NCI-H2227 (cell line): ENCODE measurements around the gene ZSCAN30.

Experiments
- DNase-seq: peaks from one replicate; lab custom pipeline; 2025; ENCODE audit not compliant: unreplicated experiment; lab: John Stamatoyannopoulos, UW

Gene ZSCAN30

DNA sequence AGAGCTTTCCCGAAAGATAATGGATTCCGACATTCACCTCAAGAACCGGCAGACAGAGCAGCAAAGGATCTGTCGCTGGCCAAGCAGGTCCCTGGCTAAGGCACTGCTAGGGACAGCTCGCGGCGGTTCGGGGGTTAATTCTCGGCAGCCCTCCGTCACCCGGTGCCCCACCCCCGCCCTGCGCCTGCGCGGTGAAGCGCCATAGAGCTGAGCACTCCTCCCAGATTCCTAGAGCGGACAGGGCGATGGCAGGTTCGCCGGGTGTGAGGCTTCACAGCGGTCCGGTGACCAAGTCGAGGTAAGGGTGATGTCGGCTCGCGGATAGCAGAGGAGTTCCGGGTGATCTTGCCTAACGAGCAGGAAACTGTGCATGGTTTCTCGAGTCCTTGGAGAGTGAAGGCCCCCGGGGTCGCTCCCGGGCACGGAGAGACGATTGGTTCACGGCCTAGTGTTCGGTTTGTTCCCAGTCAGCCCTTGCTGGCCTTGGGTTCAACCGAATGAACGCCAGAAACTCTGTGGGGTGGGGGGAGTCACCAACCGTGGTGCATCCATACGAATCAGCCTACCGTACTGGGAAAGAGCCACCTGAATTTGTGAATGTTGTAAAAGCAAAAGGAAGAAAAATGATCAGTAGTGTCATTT, at the start of gene ZSCAN30:
Gene ZSCAN30 (minus strand): TSS at position 136 of the 642 bp plus-strand sequence. CDS start 25,877 bp downstream, outside the sequence.
- DNase-seq, result peak; percentile 97

DNA sequence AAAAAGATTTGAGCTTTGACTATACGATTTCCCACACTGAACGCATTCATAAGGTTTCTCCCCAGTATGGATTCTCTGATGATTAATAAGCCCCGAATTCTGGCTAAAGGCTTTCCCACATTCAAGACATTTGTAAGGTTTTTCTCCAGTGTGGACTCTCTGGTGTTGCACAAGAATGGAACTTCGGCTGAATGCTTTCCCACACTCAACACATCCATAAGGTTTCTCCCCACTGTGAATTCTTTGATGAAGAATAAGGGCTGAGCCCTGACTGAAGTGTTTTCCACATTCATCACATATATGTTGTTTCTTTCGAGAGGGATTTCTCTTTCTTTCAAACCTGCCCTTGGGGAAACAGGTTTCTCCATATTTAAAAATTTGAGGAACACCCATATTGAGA, 47.3 kb upstream of the ZSCAN30 start:
- DNase-seq, result no peak

DNA sequence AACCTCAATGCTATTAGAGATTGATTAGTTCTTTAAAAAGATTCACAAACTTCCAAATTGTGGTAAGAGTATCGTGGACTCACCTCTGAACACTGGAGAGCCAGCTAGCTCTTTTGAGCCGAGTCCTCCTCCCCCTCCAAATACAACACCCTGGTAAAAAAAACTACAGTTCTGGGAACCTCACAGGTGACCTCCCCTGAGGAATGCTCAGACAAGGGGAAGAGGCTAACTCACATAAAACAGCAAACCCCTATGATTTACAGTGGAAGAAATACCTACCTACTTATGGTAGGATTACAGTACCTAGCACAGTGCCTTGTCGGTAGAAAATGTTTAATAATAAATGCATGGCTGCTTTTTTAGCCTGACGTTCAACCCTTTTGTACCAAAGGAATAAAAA, 45.8 kb upstream of the ZSCAN30 start:
- no peak for DNase-seq

DNA sequence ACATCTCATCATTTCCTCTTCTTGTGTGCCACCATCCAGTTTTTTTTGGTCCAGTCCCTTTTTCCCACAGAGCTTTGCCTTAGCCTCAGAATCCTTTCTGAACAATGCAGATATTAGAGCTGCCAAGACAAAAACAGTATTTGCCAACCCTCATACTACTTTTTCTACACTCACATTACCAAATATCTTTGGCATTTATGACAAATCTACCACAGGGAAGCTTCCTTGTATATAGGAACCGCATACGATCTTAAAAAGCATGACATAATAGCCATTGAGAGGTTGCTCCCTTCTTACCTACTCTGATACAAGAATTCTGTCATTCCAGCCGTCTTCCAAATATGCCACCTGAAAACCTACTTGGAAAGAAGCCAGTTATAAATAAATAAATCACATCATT, 44.8 kb upstream of the ZSCAN30 start:
- DNase-seq, result no peak

DNA sequence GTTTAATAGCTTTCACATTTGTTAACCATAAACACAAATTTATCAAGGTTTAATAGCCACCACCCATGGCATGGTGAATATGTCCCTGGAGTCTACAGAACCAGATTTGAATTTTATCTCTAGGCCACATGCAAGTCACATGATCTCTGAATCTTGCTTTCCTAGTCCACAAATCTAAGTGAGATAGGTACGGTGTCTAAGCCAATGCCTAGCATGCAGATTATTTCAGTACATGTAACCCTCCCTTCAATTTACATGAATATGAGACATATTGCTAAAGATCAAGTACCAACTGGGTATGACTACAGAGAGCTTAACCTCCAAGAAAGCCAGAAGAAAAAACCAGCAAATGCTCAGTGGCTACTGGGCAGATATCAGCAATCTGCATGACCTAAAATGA, 44.2 kb upstream of the ZSCAN30 start:
- no peak for DNase-seq

DNA sequence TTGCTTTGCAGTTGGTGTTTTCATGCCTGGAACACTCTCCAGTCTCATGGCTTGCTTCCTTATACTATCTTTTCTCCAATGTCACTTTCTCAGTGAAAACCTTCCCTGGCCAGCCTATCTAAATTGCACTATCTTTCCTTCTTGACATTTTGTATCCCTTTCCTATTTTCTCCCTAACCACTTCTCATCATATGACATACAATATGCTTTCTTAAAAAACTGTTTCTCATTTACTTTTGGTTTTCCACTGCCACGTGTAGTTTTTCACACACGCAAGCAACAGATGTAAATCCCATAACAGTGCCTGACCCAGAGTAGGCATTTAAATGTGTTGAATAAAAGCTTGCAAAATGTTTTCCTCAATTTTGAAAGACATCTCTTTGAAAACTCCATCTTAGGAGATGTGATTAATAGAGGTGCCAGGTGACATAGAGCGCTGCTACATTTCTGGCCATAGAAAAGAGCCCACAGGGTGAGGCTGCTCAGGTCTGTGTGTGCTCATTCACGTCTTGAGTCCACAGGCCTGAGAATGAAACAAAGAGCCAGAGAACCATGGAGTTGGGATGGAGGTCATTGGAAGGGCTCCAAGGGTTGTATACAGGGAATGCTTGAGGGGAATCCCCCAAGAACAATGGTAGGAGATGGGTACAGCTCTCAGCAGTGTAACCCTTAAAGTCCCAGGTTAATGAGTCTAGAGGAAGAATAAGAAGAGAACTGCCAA, 41.5 kb upstream of the ZSCAN30 start:
- no peak for DNase-seq

DNA sequence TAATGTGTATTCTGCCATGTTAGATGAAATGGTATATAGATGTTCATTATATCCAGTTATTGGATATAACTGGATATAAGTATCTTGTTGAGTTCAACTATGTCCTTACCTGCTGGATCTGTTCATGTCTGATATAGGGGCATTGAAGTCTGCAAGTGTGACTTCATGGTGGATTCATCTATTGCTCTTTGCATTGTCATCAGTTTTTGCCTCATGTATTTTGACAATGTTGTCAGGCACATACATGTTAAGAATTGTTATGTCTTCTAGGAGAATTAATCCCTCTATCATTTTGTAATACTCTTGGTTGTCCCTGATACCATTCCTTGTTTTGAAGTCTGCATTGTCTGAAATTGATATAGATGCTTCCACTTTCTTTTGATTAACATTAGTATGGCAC, 38.8 kb upstream of the ZSCAN30 start:
- no peak for DNase-seq

DNA sequence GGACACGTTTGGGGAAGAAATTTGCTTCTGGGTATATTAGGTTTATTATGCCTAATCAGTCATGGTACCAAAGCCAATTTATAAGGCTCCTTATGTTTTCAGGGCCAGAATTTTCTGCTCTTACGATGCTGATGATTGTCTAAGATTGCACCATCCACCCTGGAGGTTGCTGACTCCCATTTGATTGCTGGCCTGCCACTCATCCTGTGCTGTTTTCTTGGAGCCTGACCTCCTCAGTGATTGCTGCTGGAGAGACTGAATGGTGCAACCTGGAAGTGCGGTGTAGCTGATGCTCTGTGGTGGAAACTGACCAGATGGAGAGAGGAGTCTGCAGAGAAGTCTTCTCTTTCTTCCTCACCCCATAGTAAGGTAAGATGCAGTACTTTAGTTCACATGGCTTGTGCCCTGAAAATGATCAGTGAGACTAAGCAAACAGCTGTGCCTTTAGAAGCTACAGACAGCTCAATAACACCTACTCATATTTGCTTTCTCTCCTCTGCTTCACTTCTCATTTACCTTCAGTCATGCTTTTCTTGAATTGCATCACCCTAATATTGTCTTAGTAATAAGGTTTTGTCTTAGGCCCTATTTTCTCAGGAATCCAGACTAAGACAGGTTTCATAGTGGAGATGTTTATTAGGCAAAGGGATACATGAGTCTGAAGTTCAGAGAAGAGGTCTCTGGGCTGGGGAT, 36.8 kb upstream of the ZSCAN30 start:
- no peak for DNase-seq

DNA sequence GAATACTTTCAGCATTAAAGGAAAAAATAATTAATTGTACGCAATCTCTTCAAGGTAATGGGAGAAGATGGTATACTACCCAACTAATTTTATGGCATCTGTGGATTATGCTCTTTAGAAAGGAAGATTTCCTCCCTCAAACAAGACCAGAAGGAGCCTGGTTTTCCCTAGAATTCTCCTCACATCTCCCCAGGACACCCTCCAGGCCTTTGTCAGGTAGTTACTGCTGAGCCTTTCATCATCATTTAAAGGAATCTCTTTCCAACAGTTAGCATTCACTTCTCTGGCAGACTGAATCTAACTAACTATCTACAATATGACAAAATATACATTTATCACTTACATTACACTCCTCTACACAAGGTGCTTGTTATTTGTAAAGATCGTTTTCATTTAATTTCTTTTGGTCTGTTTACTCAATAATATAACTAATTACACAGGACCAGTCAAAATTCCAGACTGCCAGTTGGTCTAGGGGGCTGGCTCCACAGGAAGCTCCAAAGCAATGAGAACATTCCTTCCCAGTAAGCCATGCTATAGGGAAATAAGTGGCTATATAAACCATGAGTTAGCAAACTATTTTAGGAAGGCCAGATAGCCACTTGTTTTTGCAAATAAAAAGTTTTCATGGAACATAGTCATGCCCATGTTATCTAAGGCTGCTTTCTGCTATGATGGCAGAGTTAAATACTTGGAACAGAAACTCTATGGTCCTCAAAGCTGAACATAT, 35.1 kb upstream of the ZSCAN30 start:
- no peak for DNase-seq

DNA sequence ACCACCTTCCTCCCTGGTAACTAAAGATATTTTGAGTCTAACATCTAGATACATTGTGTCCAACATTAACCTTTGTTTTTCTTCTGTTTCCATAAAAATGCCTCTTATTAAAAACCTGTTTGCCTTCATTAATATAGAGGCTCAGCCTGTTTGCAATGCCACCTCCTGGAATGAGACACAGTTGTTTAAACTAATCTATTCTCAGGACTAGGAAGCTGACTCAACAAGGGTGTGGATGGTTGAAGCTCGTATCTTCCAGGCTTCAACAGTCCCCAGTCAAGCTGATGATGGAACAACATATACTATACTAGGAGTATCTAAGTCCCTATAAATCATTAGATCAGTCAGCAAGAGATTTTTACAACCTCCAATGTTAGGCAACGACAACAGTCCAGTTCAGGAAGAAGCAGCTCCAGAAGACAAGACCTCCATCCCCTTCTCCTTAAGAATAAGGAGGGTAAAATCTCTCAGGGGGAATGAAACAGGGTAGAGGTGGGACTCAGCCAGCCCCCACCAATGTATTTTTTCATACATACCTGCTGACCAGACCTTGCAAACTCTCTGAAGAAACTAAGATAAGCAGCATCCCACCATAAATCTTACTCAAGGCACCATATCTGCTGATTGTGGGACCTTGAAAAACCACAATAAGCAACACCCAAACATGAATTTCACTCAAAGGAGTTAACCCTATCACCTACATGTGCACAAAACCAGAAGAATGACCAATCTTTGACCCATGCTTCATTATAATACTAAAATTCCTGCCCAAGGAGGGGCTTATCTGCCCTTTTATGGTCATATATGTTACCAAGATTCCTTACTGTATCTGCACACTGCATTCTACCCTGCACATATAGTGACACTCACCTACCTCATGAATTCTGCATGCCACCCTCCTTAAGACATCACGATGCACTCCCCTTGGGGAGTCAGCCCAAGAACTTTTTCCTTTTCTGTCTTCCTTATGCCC, 32.7 kb upstream of the ZSCAN30 start:
- DNase-seq, result no peak

DNA sequence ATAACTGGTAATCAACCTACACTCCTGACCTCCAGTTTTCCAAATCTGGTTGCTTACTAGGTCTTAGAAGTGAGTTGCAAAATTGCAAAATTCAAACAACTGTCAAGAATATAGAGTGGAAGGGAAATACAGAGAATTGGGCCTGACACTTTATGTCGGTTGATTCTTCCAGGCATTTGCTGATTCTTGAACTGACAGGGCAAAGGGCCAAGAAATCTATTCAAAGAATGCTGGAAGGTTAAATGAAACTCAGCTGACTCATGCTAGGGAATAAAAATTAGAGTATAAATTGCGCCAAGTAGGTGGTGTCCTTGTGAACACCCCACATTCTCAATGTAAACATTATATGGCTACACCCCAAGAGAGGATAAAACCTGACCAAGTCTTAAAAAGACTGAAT, 21.5 kb upstream of the ZSCAN30 start:
- DNase-seq, result no peak

DNA sequence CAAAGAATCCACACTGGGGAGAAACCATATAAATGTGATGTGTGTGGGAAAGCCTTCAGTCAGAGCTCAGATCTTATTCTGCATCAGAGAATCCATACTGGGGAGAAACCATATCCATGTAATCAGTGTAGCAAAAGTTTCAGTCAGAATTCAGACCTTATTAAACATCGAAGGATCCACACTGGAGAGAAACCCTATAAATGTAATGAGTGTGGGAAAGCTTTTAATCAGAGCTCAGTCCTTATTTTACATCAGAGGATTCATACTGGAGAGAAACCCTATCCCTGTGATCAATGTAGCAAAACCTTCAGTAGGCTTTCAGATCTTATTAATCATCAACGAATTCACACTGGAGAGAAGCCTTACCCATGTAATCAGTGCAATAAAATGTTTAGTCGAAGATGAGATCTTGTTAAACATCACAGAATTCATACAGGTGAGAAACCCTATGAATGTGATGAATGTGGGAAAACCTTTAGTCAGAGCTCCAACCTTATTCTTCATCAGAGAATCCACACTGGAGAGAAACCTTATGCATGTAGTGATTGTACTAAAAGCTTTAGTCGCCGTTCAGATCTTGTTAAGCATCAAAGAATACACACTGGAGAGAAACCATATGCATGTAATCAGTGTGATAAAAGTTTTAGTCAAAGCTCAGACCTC, 16.7 kb upstream of the ZSCAN30 start:
- DNase-seq, result no peak

DNA sequence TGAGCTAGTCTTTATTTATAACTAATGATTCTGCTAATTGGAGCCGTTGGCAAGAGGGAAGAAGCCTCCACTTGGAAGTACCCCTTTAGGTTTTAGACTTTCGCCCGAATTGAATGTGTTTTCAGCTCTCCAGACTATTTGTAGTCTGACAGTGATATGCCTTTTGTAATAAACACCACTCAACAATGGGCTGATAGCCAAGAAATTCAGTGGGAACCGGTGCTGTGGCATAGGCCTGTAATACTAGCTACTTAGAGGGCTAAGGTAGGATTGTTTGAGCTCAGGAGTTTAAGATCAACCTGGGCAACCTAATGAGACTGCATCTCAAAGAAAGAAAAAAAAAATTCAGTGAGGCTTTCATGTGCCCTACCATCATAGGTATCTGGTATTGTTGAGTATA, 13.6 kb upstream of the ZSCAN30 start:
- no peak for DNase-seq

DNA sequence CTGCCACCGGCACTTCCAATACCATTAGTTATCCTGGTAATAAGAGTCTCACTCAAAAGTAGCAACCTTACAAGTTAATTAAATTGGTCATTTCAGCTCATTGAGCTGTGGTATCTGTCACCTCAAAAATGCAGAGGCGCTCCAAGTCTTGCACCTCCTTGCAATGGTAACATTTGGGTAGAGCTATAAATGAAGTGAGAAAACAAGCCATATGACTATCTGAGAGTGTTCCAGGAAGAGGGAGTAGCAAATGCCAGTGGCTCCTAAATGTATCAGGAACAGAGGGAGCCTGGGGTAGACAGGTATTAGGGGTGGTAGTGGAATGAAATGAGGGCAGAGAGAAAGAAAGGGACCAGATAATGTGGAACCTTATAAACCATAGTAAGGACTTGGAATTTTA, 6.0 kb upstream of the ZSCAN30 start:
- DNase-seq, result no peak

DNA sequence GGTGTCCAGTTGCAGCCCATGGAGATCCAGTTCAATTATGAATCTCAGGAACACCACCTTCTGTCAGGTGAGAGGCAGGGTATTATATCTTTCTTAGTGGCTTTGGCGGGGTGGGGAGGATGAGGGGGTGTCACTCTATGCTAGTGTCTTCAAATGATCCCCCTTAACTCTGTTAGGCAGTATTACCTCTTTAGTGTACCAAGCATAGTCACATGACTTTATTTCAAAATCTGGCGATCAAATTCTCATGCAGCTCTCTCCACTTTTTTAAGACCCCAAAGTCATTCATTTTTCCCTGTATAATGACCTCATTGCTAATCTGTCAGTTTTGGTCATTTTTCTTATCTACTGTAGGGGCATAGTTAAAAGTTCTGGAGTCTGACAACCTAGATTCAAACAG, 1.1 kb upstream of the ZSCAN30 start:
- DNase-seq, result no peak

DNA sequence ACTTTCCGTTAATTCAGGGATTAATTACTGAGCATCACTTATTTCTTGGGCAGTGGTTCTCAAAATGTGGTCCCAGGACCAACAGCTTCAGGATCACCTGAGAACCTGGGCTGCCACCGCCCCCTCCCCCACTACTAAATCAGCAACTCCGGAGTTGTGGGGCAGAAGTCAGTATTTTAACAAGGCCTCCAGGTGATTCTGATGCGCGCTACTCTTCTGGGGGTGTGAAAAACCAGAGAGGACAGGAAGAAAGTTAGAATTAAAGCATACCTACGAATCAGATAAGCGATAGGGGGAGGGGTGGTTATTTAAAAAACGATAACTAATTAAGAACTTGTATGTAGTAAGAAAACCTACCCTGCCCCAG, 319 bp downstream of the ZSCAN30 start:
- peak; percentile 47 for DNase-seq

DNA sequence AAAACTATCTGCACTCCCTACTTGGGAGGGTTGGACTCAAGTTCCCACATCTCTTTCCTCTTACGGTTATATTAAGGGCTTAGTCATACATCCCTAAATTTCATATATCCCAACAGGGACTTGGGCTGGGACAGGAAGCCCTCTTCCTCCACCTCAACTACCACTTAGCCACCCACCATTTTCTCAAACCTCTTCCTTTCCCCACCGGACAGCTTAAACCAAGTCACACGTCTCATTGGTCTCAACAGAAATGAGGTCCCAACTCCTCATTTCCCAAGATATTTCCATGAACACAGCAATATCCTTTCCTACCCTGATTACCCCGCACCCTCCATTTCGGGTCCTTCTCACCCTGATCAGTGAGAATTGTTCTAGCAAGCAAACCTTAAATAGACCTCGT, 736 bp downstream of the ZSCAN30 start:
- DNase-seq, result no peak

DNA sequence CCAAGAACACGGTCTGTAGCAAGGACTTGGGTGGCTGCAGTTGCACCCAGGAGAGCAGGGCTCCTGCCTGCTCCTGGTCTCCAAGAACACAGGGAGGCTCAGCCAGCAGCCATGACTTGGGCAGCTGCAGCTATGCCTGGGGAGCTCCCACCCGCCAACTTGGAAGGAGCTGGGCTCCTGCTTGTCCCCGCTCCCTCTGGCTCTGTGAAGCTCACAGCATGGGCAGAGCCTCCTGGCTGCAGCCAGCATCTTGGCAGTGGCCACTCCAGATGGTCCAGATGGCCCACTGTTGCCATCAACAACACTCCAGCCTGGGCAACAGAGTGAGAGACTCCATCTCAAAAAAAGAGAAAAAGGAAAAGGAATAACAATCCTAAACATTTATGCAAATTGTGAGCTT, 5.2 kb downstream of the ZSCAN30 start:
- DNase-seq, result no peak

DNA sequence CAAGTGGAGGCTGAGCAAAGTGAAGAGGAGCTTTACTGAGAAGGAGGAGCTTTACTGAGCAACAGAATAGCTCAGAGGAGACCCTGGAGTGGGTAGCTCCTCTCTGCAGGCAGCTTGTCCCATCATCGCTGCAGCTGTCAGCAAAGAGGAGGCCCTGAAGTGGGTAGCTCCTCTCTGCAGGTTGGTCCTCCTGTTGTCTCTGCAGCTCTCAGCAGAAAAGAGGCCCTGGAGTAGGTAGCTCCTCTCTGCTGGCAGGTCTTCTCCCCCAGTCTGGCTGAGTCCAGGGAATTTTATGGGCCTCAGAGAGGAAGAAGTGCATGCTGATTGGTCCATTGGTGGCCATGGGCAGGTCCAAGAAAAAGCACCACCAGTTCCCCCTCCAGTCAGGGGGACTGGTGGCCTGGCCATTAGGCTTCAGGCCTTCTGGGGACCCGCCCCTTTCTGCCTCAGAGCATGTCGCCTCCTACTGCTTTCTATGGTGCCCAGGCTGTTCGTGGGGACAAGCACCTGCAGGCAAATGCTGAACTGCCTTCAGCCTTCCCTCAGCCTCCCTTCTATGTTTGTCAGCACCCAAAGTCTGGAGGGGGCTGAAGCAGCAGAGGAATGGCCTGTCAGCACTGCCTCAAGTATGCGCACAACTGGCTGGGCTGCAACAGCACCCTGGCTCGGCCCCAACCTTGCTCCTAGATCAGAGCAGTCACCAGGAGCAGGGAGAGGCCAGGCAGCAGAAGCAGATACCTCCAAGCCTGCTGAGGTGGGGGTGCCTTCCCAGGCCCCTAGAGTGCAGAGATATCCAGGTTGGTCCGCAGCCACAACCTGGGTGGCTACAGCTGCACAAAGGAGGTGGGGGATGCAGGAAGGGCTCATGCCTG, 5.9 kb downstream of the ZSCAN30 start:
- DNase-seq, result no peak
